Stimulated activated CD8-positive, alpha-beta memory T cell treated with anti-CD3 and anti-CD28 coated beads, Interleukin-12 subunit alpha, Interleukin-12 subunit beta, amount 100 ng/mL, for 24 hours (primary cell): ENCODE measurements around the gene OR10K2.
"Not testable (repeated sequence)": the region's sequence is repeated elsewhere in the genome, so short reads cannot be mapped to it uniquely, and the experiment has no call there.

Experiments
- DNase-seq: peaks from one replicate; pipeline ENCODE4 v3.0.0-alpha.2; 2020; ENCODE audit errors: extremely low read depth

OR10K2 gene, protein sequence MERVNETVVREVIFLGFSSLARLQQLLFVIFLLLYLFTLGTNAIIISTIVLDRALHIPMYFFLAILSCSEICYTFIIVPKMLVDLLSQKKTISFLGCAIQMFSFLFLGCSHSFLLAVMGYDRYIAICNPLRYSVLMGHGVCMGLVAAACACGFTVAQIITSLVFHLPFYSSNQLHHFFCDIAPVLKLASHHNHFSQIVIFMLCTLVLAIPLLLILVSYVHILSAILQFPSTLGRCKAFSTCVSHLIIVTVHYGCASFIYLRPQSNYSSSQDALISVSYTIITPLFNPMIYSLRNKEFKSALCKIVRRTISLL

GRCh38 chr1:158426137-158426536 lies at the start of gene OR10K2:
TSS of gene OR10K2 (minus strand) at chr1:158426237. CDS start at chr1:158420866, 5,371 bp downstream.
- DNase-seq, result no peak

DNA sequence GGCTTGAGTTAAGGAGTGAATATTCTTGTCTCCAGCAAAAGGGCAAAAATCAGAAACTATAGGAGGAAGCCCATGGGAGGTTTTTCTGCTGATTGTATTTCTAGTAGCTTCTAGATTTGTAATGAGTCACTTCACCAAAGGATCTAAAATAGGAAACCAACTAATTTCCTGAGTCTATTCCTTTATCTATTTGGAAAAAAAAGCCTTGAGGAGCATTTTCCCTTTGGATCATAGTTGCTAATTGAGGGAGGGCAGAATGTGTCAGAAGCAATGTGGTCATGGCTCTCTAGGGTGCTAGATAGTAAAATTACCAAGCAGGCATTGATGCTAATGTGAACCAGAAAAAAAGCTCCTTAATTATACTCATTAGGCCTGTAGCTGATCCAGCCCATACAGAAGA lies 45.9 kb upstream of the OR10K2 start, which contains the start of gene OR10R2:
Gene OR10R2 (plus strand): TSS at position 301 of the 400 bp plus-strand sequence. CDS start 106 bp downstream, outside the sequence.
- DNase-seq, result no peak

DNA sequence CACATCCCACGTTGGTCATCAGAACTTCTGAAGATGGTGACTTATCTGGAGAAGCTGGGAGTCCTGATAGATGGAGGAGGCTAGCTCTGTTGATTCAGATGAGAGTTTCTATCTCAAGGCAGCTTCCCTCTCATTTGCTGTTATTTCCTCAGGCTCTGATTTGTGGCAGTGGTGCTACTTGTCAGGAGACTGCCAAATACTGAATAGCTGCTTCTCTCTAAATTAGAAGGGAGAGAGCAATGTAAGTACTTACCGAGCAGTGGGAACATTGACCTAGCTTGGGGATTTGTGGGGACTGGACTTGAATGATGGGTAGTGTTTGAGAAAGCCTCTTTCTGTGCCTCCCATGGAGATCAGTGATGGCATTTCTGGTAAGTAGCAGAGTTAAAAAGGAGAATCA lies 35.5 kb upstream of the OR10K2 start, which contains the start of gene OR10K1:
Gene OR10K1 (plus strand): TSS at position 301 of the 400 bp plus-strand sequence. CDS start 3,728 bp downstream, outside the sequence.
- no peak for DNase-seq

- DNase-seq, result no peak
These were observed 32.2 kb upstream of the OR10K2 start for GRCh38 chr1:158458263-158458662.

GRCh38 chr1:158457246-158457645 lies 31.2 kb upstream of the OR10K2 start:
- no peak for DNase-seq

GRCh38 chr1:158454537-158454936 lies 28.5 kb upstream of the OR10K2 start:
- DNase-seq, result no peak

- no peak for DNase-seq
These were observed 19.3 kb upstream of the OR10K2 start for GRCh38 chr1:158445376-158445775.

DNA sequence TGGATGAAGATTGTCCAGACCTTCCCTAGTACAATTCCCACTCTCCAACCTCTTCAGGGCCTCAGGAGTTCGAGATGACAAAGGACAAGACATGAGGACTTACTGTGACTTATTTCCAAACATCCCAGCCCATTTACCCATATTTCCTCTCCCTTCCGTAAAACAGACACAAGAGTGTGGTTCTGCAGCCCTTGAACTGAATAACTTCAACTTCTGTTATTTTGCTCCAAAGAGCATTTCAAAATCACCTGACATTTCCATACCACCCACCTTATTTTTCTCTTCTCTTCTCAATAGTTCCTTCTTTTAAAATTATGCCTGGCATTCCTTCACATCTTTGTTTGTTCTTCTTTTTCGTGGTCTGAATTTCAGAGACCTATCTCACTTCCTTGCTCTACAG lies 8.7 kb upstream of the OR10K2 start:
- DNase-seq, result no peak

- not testable (repeated sequence) for DNase-seq
These were observed 4.1 kb upstream of the OR10K2 start for GRCh38 chr1:158430163-158430562.

GRCh38 chr1:158425027-158425426 lies 1.0 kb downstream of the OR10K2 start:
- no peak for DNase-seq

- no peak for DNase-seq
These were observed 3.8 kb downstream of the OR10K2 start for GRCh38 chr1:158422212-158422611.

DNA sequence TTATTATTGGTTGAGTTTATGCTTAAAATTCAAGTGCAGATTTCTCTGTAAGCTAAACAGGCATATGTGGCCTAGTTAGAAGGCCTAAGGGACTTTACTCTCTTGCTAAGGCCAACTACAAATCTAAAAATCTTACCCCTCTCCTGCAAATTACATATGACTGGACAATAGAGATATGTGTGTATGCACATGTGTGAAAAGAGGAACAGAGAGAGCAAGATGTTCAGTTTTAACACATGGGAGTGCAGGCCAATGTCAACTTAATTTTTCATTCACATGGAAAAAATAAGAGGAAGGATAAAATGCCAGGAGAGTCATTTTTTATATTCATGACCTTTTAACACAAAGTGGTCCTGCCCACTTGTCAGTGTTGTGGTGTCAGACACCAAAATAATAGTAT lies 8.5 kb downstream of the OR10K2 start:
- no peak for DNase-seq

- no peak for DNase-seq
These were observed 11.2 kb downstream of the OR10K2 start for GRCh38 chr1:158414651-158415345.

DNA sequence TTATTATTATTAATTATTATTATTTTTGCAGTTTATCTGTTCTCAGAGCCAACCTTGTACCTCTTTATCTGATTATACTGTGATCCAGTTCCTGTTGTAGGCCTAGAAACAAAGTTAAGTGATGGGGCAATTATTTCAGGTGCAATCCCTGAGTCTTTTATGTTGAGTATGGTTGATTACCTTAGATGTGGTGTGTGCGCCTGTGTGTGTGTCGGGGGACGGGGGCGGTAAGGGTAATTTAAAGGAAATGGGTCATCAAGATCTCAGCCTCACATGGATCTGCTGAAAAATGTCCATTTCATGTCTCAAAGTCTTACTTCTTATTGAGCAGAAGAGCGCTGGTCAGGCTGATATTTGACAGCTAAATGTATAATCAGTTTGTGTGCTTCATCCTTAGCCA lies 18.9 kb downstream of the OR10K2 start:
- DNase-seq, result no peak

GRCh38 chr1:158400871-158401270 lies 25.2 kb downstream of the OR10K2 start:
- DNase-seq, result no peak

- no peak for DNase-seq
These were observed 27.1 kb downstream of the OR10K2 start, which contains the start of gene OR10T2 for GRCh38 chr1:158398818-158399514. TSS of gene OR10T2 (minus strand) at chr1:158399466. CDS start at chr1:158399466, 0 bp downstream.

- no peak for DNase-seq
These were observed 29.4 kb downstream of the OR10K2 start for GRCh38 chr1:158396646-158397045.

DNA sequence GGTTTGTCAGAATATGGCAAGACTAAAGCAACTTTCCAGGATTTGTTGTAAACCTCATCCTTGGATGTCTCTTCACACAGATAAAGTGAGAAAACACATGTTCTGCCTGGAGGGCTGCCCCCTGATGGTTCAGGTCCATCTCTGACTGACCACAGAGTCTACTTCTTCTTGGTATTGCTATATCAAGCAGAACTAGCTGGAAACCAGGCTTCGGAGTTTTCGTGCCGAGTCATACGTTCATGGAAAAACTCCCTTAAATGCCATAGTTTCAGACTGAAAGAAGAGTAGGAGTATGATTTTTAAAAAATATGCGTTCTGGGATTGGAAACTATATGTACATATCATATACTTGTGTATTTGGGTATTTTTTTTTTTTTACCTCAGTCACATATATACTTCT lies 32.6 kb downstream of the OR10K2 start:
- DNase-seq, result no peak

DNA sequence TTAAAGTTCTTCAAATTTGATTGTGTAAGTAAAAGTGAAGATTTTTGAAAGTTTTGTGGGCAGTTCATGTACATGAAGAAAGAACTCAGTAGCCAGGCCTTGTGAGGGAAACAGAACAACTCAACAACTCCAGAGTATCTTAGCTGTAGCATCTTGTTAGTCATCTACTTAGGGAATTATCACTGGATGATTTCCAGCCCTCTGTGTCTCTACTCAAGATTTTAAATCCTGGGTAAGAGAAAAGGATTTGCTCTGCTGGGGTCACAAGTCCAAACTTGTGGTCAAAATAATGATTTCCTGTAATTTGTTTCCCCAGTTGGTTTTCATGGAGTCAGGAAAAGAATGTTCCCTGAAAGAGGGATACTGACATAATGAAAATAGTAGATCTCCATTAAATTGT lies 34.9 kb downstream of the OR10K2 start:
- DNase-seq, result no peak

- no peak for DNase-seq
These were observed 35.7 kb downstream of the OR10K2 start for GRCh38 chr1:158390331-158390730.

GRCh38 chr1:158374860-158375259 lies 51.2 kb downstream of the OR10K2 start:
- DNase-seq, result no peak

DNA sequence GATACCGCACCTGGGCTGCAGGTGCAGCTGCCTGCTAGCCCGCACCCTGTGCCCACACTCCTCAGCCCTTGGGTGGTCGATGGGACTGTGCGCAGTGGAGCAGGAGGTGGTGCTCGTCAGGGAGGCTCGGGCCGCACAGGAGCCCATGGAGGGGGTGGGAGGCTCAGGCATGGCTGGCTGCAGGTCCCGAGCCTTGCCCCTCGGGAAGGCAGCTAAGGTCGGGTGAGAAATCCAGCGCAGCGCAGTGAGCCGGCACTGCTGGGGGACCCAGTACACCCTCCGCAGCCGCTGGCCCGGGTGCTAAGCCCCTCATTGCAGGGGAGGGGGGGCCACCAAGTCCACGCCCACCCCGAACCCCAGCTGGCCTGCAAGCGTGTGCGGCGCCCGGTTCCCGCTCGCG lies 51.9 kb downstream of the OR10K2 start:
- not testable (repeated sequence) for DNase-seq
